H1 (cell line): ENCODE measurements around the gene FEM1C. TPM values are rescaled to one million over a fixed set of nuclear protein-coding genes. Genes with fewer than 3 reads are reported as not detected.

Source experiments
- GABPA ChIP-seq: IDR thresholded peaks from 2 replicates; pipeline ENCODE4 v1.6.1; 2011; ENCODE audit warnings: mild to moderate bottlenecking, low read length, moderate library complexity, borderline replicate concordance; ENCODE audit not compliant: insufficient read depth
- SIX5 ChIP-seq: IDR thresholded peaks from 2 replicates; pipeline ENCODE4 v1.6.1; 2011; ENCODE audit warnings: mild to moderate bottlenecking, low read depth, low read length
- TBP ChIP-seq: IDR thresholded peaks from 2 replicates; pipeline ENCODE4 v1.6.1; 2011; ENCODE audit warnings: low read depth, low read length, improper control_type of control experiment
- polyA plus RNA-seq, 7 experiments: library from polyadenylated mRNA; depleted of rRNA in 3 of 7; stranded (reverse) in 5 of 7; unstranded in 2 of 7; fragments of >200 nt in 5 of 7; fragments of 200-250 nt in 2 of 7; gene quantifications; 1 replicate in 5 of 7; 2 replicates in 1 of 7; 4 replicates in 1 of 7; pipeline versions ENCODE4 v1.2.1 to v1.2.3, GENCODE V29; 2011 to 2013; ENCODE audit warnings: missing spikeins in 2 of 7, mixed read lengths in 2 of 7
- total RNA-seq: library from RNA; stranded (reverse); fragmentation: NEBNext Ultra II Directional; extraction: Animal tissue kit (Norgen Biotek cat#: 25700); gene quantifications from 2 replicates; pipeline ENCODE4 v1.2.1, GENCODE V29; 2021

FEM1C gene
- total and polyA plus RNA-seq, 2 of the 8 experiments (the other 6 are each of a cell fraction or from before 2014, with no cell fraction given), result 4.4 to 17.7 TPM

DNA sequence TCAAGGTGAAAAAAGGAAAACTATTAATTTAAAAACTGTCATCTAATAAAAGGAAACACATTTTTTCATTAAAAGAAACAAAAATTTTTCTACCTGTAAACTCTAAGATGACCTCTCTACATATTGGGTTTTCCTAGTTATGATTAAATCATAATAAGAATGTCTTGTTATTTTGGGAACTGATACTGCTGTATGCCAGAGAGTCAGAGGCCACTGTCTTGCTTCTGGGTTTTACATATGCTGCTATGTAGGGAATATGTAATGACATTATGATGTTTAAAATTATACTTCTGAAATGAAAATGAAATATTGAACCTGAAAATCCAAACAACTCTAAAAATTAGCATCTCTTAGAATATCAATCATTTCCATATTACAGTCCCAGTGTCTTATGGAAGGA, 63.7 kb downstream of the FEM1C start (continued):
- TF ChIP-seq TBP, result no peak
- no peak for TF ChIP-seq GABPA
- no peak for TF ChIP-seq SIX5
